ENCODE measurements around the gene REXO1.

DNA sequence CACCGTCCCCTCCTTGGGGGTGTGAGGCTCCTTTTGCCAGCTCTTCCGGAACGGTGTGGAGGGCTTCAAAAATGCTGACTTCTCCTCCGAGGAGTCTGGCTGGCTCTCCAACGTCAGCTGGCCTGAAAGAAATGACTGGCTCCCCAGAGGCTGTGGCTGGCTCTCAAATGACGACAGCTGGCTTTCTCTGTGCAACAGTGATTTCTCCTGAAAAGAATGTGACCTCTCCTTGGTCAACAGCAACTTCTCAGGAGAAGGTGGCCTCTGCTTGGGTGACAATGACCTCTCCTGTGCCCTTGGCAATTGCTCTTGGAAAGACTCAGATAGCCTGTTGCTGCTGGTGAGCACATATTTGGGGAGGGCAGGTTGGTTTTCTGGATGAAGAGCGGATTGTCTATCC lies 65.8 kb downstream of the REXO1 start:
- TF ChIP-seq POLR2A (IDR thresholded peaks at IDR 0.05; ENCODE audit: low read length), result no peak
- TF ChIP-seq GATA1 (IDR thresholded peaks at IDR 0.05; ENCODE audit: low read depth, low read length), result no peak

Measured in erythroblast (primary cell).